Stimulated activated CD8-positive, alpha-beta memory T cell treated with anti-CD3 and anti-CD28 coated beads, Interleukin-4, amount 100 ng/mL, for 1 hour (primary cell): ENCODE measurements around the gene FYN.

Experiments used
- DNase-seq, 2 donors: peaks; one replicate each; pipeline ENCODE4 v3.0.0-alpha.2; 2020; ENCODE audit warnings: low read depth in 2 of 2, low spot score in 1 of 2

FYN gene

DNA sequence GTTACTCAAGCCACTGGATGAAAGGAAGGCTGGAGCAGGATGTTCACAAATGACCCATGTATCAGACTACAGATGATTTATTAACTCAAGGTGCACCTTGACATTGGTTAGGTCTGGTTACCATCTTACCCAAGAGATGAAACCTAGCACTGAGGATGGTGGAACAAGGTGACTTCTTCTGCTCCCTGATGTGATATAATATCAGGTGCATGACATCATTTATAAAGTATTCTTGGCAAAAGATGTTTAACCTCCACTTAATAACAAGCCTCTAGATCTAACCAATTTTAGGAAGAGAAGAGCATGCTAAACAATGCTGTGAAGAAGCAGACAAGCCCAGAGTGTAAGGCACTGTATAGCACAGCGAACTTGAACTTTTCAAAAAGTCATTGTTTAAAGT is 100.9 kb downstream of the FYN start:
- DNase-seq = no peak

DNA sequence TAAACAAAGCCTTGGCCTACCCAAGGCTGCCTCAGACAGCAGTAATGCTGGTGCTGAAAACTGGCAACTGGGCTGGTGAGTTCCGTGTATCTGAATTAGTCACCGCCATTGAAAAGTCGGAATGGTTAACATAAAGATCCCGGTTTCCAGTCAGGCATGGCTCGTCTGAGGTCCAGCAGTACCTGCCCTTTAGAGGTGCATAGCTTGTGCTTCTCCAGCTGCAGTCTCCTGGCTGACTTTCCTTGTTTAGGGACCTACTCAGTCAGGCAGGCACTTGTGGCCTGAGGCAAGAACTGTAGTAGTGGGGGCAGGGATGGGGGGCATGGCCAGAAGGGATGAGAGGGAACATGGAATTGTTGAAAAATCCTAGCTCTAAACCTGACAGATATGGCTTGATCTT is 101.6 kb downstream of the FYN start:
- no peak for DNase-seq

DNA sequence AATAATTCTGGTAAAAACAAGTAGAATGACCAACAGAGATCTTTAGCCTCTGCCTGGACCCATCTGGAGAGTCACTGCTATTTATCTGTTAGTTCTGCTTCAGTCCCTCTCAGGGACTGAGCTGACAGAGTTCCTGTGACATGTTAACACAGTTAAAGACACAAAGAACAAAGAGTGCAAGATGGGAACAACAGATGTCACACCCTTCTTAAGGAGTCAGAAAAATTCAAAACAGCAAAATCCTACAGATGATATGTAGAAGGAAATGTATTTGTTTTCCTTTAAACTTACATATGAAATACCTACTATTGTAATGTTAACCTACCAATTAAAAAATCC is 102.2 kb downstream of the FYN start:
- no peak for DNase-seq

DNA sequence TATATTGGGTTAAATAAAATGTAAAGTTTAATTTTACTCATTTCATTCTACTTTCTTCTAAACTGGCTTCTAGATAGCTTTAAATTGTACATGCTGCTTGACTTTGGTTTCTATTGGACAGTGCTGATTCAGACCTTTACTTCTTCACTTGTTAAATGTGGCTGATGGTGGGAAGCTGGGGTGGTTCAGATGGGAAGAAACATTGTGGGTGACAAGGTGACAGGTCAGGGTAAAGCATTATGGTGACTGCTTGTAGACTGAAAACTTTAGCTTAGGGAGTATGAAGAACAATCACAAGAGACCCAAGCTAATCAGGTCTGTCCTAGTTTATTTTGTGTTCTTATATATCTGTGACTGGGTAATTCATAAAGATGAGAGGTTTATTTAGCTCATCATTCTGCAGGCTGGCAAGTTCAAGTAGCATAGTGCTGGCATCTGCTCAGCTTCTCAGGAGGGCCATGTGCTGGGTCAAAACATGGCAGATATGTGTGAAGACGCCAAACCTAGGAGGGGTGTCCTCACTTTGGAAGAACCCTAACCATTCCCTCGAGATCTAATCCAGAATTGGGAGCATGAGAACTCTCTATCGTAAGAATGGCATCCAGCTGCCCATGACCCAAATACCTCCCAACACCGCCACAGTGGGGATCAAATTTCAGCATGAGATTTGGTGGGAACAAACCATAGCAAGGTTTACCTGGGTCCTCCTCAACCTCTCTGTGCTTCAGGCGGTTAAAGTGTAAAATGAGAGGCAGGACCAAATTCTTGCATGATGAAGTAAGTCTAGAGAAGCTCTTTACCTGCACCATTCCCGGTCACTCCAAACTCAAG is 102.8 kb downstream of the FYN start:
- no peak for DNase-seq

DNA sequence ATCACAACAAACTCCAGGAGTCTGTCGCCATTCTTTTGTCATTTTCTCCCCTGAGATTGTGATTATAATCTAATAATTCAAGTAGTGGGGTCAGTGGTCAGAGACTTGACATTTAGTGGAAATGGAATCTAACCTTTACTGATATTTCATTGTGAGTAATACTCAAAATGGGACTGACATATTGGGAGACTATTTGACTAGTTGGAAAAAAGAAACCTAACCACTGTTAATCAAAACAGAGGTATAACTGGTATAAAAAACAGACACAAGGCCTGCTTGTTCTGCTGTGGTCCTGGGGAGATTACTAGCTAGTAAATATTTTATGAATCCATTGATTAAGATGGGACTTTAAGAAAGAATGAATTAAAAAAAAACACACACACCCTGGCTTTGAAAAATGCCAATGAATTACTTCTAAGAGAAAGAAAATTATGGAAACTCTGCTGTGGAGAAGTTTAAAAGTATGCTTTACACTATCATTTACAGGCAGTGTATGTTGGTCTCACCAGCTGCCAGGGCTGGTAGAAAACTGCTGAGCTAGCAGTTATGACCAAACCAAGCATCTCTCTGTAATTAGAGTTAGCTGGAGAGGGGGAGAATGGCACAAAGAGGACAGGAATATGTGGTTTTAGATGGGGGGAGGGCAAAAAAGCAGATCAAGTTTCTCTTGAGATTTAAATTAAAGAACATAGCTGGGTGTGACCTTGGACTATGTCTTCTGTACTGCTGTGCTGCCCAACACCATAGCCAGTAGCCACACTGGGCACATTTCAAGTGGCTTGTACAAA is 103.7 kb downstream of the FYN start:
- DNase-seq = no peak

DNA sequence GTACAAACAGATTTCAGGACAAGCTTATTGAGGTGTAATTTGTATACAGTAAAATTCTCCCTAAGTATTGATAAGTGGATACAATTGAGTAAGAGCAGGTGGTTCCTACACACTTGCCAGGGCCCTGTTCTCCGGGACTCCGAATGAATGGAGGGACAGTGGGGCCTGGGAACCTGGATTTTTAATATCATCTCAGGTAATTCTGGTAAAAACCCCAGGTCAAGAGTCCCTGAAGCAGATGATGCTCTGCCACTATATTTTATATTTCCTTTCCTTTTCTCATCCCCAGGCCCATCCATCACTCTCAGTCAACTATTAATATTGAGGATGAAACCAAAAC is 104.9 kb downstream of the FYN start:
- no peak for DNase-seq

DNA sequence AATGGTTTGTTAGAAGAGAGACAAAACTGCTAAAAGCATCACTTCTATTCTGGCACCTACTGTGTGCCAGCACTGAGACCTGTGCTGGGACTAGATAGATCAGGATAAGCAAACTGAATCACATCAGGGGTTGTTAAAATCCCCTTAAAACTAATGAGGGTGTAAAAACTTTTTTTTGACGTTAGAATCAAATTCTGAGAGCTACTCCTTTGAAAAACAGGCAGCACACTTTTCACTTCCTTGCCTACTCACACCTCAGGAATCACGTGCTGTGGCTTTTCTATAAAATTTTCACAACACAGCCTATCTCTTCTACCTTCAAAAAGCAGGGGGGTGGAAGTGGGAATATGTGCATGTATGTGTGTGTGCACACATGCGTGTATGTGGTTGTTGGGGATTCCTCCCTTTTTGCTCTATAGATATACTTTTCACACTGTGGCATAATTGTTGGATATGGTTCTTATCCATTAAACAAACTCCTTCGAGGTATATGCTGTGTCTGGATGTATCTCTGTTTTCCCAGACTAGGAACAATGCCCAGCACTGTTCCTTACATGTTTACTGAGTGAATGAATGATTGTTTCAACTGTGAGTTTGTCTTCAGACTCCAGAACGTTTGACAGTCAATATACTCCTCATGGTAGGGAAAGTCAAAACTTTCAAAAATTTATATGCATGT is 105.4 kb downstream of the FYN start:
- no peak for DNase-seq

DNA sequence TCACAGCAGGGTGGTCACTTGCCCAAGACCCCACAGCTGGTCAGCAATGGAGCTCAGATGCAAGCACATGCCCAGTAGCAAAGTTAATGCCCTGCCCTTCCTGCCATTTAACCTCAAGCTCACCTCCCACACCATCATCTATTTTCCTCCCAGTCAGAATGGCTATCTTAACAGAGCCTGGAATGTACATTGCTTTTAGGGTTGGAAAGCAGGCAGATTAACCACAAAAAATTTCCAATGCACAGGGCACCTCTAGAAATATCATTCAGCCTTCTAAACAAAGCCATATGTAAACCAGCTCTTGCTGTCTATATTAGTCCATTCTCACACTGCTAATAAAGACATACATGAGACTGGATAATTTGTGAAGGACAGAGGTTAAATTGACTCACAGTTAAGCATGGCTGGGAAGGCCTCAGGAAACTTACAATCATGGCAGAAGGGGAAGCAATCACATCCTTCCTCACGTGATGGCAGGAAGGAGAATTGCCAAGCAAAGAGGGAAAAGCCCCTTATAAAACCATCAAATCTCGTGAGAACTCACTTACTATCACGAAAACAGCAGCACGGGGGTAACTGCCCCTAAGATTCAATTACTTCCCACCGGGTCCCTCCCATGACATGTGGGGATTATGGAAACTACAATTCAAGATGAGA is 106.9 kb downstream of the FYN start:
- DNase-seq = no peak

DNA sequence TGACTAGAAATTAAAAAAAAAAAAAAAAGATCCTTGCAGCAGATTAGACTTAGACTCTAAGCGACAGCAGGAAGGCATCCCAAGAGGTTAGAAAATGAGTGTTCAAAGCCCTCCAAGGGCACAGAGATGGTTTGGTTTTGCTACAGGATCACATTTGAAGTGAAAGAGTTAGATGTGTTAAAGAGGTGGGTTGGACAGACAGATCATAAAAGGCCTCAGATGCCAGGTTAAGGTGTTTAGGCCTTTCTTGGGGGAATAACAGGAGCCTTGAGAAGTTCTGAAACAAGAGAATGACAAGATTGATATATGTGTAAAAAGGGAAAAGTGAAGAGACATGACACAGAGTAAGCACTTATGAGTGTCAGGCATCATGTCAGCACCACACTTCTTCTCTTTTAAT is 107.5 kb downstream of the FYN start:
- DNase-seq = no peak

DNA sequence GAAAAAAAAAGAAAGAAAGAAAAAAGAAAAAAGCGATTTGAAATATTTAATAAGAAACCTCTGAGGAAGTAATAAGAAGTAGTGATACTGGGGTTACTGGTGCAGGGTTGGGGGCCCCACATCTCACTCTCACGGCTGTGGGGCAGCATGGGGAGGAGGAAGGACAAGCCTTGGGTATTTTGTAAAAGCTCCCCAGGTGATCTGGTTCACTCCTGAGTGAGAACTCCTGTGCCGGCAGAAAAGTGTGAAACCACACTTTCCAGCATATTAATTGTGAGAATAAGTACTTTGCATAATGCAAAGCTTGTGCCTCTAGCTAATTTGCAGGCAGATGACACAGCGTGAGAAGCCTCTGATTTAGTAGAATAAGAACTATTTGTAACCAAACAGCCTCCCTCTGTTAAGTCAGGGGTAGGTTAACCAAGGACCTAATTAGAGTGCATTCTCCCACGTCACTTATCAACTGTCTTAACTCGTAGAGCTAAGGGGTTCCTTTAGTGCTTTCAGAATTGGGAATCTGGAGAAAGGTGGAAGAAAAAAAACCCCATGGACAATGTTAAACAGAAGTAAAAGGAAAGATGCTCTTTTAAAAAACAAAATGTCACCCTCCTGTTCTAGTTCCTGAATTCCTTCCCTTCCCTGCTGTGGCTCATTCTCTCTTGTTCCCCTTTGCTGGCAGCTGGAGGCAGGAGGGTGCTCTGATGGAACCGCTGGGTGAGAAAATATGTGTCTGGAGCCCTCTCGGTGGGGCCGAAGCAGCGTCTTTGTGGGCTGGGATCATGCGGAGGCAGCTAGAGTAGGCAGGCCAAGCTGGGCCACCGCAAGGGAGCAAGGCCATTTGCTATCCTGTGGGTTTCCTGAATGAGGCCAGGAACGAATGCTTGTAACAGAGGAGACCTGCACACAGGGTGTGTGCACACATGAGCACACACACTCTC is 108.7 kb downstream of the FYN start:
- DNase-seq = peak in 1 of 2 donors; percentile 51

DNA sequence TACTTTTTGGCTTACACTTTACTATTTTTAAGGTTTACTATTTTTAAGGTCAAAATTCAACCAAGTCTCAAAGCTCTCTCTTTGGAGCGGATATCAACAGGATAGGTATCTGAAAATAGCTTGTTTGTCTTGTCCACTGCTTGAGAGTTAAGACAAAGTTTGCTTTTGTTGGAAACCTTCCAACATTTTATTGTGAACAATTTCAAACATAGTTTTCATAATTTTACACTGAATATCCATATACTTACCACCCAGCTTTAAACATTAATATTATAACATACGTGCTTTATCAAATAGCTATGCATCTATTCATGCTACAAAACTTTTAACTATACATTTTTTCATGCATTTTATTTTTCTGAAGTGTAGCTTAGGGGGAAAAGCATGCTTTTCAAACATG is 109.9 kb downstream of the FYN start:
- no peak for DNase-seq

DNA sequence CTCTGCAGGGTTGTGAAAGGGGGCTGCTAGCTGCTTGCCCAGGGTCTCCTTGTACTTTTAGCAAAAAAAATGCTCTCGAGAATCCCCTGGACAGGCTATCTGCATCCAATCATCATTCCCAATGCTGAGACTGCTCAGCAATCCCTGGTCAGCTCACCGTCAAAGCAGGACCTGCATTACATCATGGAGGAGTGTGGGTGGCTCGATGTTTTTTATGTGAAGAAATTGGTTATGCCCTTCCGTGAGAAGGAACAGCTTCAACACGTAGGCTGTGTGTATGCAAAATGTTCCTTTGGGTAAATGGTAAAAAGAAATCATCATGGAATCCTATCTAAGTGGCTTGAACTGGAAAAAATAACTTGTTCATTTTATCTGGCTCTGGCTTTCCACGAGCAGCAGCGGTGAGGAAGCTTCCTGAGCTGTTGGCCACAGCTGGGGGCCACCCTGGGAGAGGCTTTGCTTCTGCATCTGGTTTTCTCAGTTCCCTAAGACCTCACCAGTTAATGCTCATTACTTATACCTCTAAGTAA is 111.4 kb downstream of the FYN start:
- no peak for DNase-seq

DNA sequence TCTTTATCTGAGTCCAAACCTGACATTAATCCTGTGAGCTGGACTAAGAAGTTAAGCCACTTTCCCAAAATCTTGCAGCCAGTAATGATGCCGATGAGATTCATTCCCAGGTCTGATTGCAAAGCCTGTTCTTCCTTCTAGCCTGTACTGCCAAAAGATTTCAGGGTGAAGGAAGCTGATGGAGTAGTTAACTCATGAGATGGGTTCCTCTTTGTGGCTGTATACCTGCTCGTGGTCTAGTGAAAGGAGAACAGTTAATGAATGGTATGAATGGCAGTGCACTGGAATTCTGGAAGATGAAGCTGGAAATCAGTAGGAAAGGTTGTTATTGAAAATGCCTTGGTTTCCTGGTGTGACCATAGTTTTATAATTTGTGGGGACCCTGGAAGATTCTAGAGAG is 112.0 kb downstream of the FYN start:
- no peak for DNase-seq

DNA sequence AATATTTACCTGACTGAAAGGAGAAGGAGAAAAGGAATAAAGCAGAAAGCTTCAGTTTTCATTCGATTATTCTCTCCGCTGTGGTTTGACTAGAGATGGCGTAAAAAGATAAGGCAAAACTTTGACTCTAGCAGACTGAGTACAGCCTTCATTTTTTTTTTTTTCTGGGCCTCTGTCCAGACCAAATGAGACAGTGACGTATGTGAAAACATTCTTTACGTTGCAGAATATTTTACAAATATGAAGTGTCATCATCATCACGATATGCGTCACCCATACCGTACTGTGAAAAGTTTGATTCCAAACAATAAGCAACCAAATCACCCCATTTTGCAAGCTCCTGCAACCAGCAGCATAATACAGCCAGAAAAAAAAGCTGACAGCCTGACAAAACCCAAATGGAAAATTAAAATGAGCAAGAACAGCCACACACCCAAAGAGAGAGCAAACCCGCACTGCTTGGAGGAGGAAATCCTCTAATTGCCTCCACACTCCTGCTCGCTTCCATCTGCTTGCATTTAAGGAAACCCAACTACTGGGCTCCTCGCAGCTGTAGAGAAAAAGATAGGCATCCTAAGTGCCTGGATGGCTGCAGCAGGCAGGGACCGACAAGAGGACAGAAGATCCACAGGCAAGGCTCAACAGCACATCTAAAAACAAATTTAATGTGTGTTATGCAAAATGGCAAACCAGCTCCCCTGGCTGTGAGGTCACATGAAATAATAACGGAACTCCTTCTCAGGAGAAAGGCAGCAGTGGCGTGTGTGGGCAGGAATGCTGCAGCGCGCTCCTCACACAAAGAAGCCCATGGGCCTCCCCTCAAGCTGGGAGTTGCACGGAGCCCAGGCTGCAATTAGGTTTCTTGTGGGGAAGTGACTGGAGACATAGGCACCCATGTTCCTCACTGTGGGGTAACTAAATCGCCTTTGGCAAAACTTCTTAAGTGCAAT is 113.1 kb downstream of the FYN start:
- DNase-seq = no peak

DNA sequence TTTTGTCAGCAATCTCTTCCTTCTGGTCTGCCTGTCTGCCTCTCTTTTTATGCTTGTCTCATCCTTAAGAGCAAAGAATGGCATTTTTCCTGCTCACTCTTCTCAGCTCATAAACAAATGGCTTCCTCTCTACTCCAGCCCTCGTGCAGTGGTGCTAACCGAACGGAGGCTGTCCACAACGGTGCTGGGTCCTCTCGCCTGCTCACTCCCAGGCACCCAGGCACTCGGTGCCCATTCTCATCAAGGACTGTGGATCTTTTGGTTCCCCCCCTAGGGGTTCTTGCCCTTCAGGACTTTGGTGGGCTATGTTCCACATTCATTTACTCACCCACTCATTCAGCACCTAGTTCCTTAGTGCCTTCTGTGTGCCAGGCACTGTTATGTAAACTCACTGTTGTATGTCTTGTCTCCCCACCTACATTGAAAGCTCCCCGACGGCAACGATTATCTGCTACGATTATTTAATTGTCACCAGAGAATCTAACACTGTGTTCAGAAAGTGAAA is 113.9 kb downstream of the FYN start:
- DNase-seq = no peak

DNA sequence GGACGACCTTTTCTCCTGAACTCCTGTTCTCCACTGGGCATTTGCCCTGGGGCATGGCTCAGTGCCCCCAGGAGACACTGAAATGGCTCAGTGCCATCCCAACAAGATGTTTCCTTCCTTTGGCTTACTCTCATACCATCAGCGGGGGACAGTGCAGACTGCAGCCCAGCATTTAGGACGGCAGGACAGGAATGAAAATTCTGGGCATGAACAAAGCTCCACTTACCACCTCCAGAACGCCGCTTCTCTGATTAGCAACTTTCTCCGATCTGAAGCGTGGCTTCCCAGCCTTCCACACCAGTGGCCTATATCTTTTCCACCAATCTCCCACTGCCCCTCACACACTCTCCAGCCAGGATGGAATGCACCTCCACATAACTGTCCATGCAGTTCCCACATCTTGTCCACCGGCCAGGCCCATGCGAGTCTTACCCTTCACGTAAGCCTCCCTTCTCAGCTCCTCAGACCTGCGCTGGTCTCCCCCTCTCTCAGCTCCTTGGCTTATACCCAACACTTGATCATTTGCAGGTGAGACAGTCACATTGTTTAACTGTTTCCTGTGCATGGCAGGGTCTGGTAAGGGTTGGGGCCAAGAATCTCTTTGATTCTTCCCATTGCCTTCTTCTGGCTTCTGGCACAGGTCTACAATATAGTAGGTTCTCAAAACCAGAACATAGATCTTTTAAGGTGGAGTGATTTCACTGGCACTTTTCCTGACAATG is 114.5 kb downstream of the FYN start:
- no peak for DNase-seq

DNA sequence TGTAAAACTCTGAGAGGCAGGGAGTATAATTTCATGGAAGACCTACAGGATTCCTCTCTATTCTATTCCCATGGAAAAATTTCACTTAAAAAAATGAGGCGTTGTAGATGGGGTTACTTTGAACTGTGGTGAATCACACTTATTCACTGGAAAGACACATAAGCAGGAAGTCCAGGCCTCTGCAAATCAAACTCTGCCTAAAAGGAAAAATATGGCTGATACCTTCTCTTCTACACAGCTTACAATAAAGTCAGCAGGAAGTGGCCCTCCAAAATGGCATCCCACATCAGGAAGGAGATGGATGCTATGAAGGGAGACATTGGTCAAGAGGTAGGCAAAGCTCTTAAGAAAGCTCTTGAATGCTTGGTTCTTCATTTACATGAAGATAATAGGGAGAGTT is 115.9 kb downstream of the FYN start:
- no peak for DNase-seq

DNA sequence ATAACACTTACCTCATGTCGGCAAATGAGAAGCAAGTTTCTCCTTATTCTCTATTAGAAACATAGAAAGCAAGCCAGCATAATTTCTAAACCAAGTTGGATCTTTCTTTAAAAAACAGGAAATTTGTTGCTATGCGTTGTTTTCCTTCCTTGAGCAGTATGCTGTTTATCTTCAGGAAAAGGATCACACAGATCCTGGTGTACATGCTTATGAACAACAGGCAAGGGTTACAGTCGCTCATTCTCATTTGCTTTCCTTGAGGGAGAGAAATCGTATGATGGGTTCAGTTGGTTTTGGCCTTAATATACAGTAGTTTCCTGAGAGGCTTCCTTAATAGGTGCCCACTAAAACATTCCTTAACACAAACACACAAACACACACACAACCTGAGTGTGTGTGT is 118.8 kb downstream of the FYN start:
- DNase-seq = no peak
